HG02973 (cell line): ENCODE data around the gene KLF5.
"Not testable (repeated sequence)": the region's sequence is repeated elsewhere in the genome, so short reads cannot be mapped to it uniquely, and the experiment has no call there.

Source experiments
- ATAC-seq: cut with Tn5 transposase; IDR thresholded peaks from one replicate; pipeline ENCODE4 v1.9.1; 2021; ENCODE audit warnings: moderate library complexity; ENCODE audit not compliant: unreplicated experiment

KLF5 gene

DNA sequence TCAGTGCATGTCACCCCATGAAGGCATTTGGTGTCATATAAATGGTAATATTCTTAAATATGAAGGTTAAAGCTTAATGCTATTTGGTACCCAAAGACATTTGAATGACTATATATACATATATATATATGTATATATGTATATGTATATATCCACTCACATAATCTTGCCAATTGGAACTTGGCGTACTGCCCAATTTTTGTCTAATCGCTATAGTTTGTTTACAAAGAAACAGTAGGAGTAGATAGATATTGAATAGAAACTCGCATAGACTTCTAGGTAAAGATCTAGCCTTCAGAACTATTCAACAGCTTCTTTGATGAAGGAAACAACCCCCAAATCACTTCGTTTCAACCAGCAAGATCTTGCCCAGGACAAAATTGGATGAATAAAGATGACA lies 24.1 kb downstream of the KLF5 start:
- ATAC-seq, result no peak

DNA sequence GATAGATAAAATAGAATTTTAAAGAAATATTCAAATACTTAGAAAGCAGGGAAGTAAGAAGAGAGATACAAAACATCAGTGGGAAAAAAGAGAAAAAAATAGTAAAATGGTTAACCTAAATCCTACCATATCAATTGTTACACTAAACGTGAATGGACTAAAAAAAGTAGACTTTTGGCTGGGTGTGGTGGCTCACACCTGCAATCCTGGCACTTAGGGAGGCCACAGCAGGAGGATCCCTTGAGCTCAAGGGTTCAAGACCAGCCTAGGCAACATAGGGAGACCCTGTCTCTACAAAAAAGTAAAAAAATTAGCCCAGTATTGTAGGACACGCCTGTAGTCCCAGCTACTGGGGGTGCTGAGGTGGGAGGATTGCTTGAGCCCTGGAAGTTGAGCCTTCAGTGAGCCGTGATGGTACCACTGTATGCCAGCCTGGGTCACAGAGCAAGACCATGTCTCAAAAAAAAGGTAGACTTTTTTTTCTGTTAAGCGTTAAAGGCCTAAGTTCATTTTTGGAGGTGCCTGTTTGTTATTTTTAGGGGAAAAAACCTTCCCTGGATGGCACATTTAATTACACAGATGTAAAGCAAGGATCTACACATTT lies 29.6 kb downstream of the KLF5 start:
- no peak for ATAC-seq

DNA sequence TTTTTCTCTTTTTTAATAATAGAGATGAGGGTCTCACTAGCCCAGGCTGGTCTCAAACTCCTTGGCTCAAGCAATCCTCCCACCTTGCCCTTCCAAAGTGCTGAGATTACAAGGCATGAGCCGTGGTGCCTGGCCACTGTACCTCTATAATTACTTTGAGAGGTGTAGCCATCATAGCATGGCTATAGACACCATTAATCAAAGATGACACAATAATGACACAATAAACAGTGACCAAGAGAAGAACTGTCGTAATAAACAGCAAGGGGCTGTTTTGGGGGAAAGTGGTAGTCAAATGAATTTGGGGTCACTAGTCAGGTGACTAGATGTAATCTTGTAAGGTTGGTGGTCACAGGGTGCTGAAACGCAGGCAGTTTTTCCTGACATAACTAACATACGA lies 30.4 kb downstream of the KLF5 start:
- no peak for ATAC-seq

DNA sequence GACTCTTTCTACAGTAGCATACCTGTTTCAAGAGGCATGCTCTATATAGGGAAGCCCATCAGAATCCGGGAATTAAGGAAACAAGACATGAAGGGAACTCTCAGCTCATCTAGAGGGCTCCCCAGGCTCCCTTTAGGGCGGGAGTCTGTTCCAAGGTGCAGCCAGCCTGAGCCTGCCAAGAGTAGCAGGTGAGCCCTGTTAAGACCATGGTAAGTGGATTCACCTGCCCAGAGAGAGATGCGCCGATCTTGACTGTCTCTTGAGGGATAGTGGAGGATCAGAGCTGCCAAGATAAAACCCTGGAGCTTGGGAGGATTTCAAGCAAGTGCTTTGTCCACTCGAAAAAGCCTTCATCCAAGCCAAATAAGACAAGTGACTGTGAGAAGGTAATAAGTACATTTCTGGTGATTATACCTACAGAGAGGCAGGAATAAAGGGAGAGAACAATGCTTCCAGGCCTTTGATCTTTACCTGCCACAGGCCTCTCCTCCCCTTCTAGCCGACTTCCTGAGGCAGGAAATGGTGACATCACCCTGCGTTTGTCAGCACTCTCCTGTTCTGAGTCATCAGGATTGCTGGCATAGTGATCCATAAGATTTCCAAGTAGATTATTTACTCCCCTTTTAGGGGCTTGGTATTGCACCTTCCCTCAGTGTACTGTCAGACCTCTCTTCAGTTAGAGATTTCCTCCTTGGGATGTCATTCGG lies 31.5 kb downstream of the KLF5 start:
- no peak for ATAC-seq

DNA sequence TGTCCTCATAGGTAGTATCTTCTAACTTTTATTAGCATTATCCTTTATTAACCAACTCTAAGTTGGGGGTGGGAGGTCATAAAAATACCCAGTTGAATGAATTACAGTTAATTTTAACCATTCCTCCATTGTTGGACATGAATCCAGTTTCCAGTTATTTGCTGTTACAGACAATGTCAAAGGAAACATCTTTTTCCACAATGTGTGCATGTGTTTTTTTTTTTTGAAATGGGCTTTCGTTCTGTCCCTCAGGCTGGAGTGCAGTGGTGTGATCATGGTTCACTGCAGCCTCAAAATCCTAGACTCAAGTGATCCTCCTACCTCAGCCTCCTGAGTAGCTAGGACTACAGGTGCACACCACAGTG lies 32.0 kb downstream of the KLF5 start:
- no peak for ATAC-seq

DNA sequence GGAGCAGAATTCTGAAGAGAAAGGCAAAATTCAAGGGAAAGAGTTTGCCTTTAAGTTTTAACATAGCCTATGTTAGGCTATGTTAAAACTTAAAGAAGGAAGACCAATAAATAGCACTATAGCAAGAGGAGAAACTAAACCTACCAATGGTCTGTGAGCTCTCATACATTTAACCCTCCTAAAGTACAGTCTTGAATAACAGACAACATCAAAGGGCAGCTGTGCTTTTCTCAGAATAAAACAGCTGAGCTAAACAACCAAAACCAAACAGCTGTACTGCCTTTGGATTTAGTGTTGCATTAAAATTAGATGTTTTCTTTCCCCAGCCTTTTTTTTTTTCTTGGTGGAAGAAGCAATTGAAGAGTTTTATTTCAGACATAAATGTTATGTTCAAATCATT lies 34.0 kb downstream of the KLF5 start:
- ATAC-seq, result no peak

DNA sequence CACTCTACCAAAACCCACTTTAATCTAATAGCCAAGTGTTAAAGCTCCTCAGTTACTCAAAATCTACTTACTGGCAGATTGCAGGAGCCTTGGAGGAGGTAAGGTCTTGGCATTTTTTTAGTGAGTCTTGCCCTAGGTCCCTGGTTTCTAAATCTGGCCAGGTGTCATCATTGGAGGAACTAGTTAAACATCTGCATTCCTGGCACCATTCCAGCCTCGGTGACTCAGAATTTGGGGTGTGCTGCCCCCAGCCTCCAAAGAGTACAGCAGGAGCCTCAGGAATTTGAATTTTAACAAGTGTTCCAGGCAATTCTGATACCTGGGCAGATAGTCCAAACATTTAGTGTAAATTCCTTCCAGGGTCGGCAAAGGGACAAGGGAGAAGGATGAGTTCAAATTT lies 37.4 kb downstream of the KLF5 start:
- ATAC-seq, result no peak

DNA sequence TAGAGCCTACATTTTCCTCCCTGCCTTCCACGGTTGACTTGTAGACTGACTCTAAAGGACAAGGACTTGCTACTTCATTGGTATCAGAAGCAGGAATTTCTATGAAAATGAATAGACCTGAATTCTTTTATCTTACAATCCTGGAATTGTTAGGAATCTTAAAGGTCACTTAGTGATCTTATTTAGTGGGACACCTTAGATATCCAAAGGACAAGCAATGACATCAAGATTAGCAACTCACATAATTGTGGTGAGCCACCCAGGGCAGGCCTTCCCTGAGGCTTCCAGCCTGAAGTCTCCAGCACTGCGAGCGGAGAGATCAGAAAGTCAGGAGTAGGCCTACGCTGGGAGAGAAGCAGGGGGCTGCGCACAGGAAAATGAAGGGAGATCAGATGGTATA lies 37.8 kb downstream of the KLF5 start:
- no peak for ATAC-seq

DNA sequence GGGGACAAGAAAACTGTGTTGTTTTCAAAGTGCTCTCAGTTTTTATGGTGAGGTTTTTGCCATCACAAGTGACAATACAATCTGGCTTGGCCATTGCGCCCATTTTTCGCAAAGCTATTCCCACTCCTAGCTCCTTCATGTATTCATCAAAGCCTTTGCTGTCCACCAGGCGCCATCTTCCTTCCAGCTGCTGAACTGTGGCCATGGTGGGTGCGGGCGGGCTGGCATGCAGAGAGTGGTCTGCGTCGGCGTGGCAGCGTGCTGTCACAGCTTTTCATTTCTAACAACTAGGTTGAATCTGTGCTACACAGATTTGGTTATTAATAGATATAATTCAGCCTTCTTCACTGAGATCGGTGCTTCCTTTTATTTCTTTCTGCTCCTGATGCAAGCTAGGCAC lies 42.0 kb downstream of the KLF5 start:
- not testable (repeated sequence) for ATAC-seq

DNA sequence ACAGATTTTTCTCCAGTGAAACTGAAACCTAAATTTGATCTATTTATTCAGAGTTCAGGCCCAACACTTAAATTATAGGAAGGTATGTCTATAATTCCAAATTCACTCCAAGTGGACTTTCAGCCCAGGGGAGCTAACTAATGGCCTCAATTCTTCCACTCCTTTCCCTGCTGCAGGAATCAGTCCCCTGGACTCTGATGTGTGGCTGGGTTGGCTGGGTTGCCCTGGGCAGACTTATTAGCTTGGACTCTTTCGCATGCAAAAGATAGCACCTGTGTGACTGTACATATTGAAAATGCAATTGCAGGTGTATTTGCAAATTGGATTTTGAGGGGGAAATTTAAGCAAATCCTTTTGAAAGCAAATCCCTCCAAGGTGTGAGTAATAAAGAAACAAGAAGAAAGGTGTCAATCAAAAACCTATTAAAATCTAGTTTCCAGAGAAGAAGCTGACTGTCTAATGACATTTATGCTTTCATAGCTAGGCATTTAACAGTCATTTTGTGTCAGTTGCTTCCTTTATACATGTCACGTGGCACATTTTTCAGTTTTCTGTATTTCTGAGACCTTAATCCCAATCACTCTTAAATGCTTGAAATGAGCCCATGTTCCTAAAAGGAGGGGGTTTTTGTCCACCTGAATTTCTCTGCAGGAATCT lies 42.7 kb downstream of the KLF5 start:
- ATAC-seq, result no peak

DNA sequence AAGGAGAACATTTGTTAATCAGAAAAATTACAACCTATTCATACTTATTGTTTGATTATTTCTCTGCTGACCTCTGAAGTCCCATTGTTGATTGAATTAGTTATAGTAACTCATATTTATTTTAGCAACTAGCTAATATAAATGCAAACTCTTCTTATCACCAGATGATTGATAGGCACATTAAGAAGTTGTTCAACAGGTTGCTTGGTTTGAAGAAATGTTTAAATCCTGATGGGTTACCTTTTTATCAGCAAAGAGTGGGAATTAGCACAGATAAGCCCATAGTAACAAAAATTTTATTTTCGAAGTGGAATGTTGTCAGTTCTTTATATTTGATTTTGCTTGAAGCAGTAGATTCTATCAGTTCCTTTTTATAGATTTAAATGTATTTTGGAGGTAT lies 44.4 kb downstream of the KLF5 start:
- no peak for ATAC-seq

DNA sequence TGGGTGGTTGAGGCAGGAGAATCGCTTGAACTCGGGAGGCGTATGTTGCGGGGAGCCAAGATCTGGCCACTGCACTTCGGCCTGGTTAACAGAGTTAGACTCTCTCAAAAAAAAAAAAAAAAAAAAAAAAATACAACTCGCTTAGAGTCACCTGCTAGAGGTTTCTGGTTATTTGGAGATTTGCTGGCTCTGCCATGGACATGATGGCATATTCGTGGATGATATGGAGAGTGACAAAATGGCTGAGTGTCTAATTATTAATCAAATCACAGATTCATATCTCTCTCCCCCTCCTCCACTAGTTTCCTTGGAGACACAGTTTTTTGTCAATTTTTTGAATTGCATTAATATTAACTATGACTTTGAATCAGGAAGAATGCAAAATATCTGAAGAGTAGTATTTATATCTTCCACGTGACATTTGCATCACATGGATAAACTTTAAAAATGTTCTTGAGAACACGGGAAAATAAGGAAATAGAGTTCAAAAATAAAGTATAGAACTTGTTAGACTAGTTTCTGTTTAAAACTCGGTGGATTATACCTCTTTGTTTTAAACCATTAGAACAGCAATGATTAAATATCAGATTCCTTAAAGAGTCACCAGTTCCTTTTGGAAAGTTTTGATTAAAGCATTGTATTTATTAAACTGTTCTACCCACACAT lies 47.8 kb downstream of the KLF5 start:
- no peak for ATAC-seq

DNA sequence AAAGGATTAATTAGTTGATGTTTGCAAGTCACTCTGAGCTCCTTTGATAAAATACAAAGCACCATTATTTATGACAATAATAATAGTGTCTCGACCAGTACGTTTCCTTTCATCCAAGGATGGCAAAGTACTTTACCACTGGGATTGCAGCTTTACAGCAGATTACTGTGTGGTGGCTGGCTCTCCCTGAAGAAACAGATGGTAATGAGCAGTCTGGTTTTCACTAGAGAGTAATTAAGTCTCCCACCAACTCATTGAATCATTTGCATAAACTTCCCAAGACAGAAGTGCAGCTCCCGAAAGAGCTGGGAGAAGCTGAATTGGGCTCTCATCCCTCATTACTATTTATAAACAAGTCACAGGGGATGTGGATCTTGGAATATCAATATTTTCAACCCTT lies 48.7 kb downstream of the KLF5 start:
- ATAC-seq, result no peak

DNA sequence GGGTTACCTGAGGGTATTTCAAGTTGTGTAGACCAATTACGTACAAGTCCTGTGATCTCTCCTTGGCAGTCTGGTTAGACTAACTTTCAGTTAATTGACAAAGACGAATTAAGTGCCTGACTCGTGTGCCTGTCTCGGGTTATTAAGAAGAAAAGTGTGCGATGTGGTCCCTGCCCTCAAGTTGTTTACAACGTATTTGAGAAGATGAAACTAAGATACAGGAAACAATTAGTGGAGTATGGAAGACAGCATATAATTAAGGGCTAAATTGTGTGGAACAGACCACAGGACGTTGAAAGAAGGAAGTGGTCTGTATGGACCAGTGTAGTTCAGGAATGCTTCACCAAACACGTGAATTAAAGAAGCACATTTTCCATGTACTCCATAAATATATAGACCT lies 49.2 kb downstream of the KLF5 start:
- ATAC-seq, result no peak

DNA sequence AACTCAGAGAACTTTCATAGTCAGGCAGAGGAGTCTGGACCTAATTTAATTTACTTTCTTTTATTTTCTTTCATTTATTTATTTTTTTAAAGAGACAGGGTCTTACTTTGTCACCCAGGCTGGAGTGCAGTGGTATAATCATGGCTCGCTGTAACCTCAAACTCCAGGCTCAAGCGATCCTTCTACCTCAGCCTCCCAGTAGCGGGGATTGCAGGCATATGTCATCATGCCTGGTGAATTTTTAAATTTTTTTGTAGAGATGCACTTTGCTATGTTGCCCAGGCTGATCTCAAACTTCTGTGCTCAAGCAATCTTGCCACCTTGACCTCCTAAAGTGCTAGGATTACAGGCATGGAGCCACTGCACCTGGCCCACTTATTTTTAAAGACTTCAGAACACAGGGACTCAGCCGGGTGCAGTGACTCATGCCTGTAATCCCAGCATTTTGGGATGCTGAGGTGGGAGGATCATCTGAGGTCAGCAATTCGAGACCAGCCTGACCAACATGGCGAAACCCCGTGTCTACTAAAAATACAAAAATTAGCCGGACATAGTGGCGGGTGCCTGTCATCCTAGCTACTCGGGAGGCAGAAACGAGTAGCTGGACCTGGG lies 50.6 kb downstream of the KLF5 start:
- ATAC-seq, result no peak

DNA sequence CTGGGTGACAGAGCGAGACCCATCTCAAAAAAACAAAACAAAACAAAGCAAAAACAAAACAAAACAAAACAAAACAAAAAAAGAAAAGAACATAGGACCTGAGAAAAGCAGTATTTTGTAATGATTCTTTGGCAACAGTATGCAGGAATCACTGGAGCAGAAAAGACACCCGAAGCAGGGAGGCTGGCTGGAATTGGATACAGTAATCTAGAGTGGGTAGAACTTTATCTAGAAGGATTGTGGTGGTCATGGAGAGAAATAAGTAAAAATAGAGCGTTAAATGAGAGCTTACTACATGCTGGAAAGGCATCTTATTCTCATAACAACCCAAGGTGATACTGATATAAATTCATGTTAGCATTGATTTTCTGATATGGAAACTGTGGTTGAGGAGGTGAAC lies 51.2 kb downstream of the KLF5 start:
- ATAC-seq, result no peak

DNA sequence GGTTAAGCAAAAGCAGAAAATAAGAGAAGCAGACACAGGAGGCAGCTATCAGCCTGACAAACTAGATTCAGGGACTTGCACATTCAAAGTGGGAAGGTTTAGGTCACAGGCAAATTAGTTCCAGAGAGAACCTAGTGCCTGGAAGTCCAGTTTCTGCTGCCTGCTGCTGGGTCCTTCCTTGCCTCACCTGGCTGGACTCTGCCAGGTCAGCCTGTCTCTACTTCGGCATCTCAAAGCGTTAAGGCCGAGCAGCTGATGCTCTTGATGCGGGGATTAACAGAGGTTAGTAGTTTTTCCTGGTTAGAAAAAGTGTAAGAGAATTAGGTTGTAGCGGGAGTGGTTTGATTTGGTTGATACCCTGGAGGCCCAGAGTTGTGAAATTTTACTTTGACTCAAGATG lies 52.0 kb downstream of the KLF5 start:
- ATAC-seq, result no peak

DNA sequence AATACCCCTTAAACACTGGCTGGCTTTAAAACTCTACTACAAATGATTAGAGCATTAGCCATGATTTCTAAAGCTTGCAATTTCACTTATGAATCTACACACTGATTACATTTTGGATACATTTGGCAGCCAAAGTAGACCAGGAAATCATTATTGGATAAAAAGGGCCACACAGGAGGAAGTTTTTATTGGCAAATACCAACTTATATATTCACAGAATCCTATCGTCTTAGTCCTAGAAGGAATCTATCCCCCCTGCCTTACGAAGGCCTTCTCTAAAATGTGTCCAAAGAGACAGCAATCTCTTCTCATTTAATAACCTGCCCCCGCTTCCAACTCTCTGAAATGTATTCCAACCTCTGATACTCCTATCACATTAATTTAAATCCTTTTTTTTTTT lies 52.5 kb downstream of the KLF5 start:
- no peak for ATAC-seq

DNA sequence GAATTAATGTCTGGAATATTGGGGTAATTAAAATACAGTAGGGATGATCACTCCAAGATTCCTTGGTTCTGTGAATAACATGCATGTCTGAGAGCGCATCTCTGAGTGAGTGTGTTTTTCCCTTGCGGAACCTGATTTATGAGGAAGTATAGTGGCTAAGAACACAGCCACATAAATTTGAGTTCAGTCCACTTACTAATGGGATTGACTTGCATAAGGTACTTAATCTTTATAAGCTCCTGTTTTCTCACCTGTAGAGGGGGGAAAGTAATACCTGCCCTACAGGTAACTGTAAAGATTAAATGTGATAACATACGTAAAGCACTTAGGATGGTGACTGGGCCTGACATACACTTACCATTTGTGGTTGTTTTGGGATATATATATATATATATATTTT lies 60.8 kb downstream of the KLF5 start:
- ATAC-seq, result no peak
